ENCODE measurements around the gene PCDHGA7.
"Not testable (repeated sequence)": the region's sequence is repeated elsewhere in the genome, so short reads cannot be mapped to it uniquely, and the experiment has no call there.

The PCDHGA7 gene

GRCh38 chr5:141382469-141383294 lies at the start of gene PCDHGA7:
PCDHGA7 (plus strand) TSS chr5:141382742; CDS start chr5:141382900, 158 bp downstream.
- FAIRE-seq = no peak

- no peak for FAIRE-seq
These were observed 43.8 kb upstream of the PCDHGA7 start, which contains the start of gene PCDHGA2 for GRCh38 chr5:141338538-141339306. PCDHGA2 (plus strand) TSS chr5:141338760.

- FAIRE-seq = not testable (repeated sequence)
These were observed 41.7 kb upstream of the PCDHGA7 start for GRCh38 chr5:141340781-141341354.

- no peak for FAIRE-seq
These were observed 39.8 kb upstream of the PCDHGA7 start for GRCh38 chr5:141342773-141343172.

- no peak for FAIRE-seq
These were observed 39.1 kb upstream of the PCDHGA7 start, which contains the start of gene PCDHGA3 for GRCh38 chr5:141343242-141343952. PCDHGA3 (plus strand) TSS chr5:141343829; CDS start chr5:141344034, 205 bp downstream.

GRCh38 chr5:141343953-141344463 lies 38.5 kb upstream of the PCDHGA7 start:
- no peak for FAIRE-seq

- no peak for FAIRE-seq
These were observed 37.2 kb upstream of the PCDHGA7 start for GRCh38 chr5:141345327-141345726.

- not testable (repeated sequence) for FAIRE-seq
These were observed 36.5 kb upstream of the PCDHGA7 start for GRCh38 chr5:141346017-141346416.

- FAIRE-seq = no peak
These were observed 32.5 kb upstream of the PCDHGA7 start, which contains the start of gene PCDHGB1 for GRCh38 chr5:141349917-141350619. PCDHGB1 (plus strand) TSS chr5:141350099; CDS start chr5:141350261, 162 bp downstream.

- FAIRE-seq = no peak
These were observed 31.0 kb upstream of the PCDHGA7 start for GRCh38 chr5:141351591-141351990.

- no peak for FAIRE-seq
These were observed 27.6 kb upstream of the PCDHGA7 start, which contains the start of gene PCDHGA4 for GRCh38 chr5:141354900-141355469. PCDHGA4 (plus strand) TSS chr5:141355021; CDS start chr5:141355108, 87 bp downstream.

GRCh38 chr5:141355641-141356040 lies 26.9 kb upstream of the PCDHGA7 start:
- no peak for FAIRE-seq

- FAIRE-seq = no peak
These were observed 26.4 kb upstream of the PCDHGA7 start for GRCh38 chr5:141356133-141356532.

- FAIRE-seq = no peak
These were observed 25.6 kb upstream of the PCDHGA7 start for GRCh38 chr5:141356950-141357349.

- no peak for FAIRE-seq
These were observed 22.6 kb upstream of the PCDHGA7 start, which contains the start of gene PCDHGB2 for GRCh38 chr5:141359790-141360426. PCDHGB2 (plus strand) TSS chr5:141359994; CDS start chr5:141360136, 142 bp downstream.

GRCh38 chr5:141360685-141361084 lies 21.9 kb upstream of the PCDHGA7 start:
- no peak for FAIRE-seq

- no peak for FAIRE-seq
These were observed 19.8 kb upstream of the PCDHGA7 start for GRCh38 chr5:141362719-141363118.

GRCh38 chr5:141363952-141364660 lies 18.4 kb upstream of the PCDHGA7 start, which contains the start of gene PCDHGA5:
PCDHGA5 (plus strand) TSS chr5:141364162; CDS start chr5:141364331, 169 bp downstream.
- FAIRE-seq = no peak

GRCh38 chr5:141366016-141366896 lies 16.3 kb upstream of the PCDHGA7 start:
- FAIRE-seq = no peak

All from islet of Langerhans (tissue), 1 donor.